ENCODE measurements around the gene ATP6V0D1.

ATP6V0D1 gene

GRCh38 chr16:67474551-67475455 lies 6.2 kb downstream of the ATP6V0D1 start:
- Histone ChIP-seq H3K36me3 (ENCODE audit: insufficient read depth, low read length) (peaks cover 10% of the 10 kb centered on the region), H3K9ac (ENCODE audit: low read depth, low read length) (no peak overlapping the region), H3K4me3 (ENCODE audit: low read length) (no peak overlapping the region), H3K4me1 (ENCODE audit: control insufficient read depth, insufficient read depth, low read length) (peaks cover 16% of the 10 kb centered on the region), H3K9me3 (replicated peaks; ENCODE audit: low read length) (no peaks in the 10 kb centered on the region), H3K27me3 (ENCODE audit: control insufficient read depth, insufficient read depth, low read length) (no peaks in the 10 kb centered on the region), H3K4me2 (ENCODE audit: low read length) (no peak overlapping the region)

- no peak overlapping the region for H3K4me2 ChIP-seq (ENCODE audit: low read length)
Observed at GRCh38 chr16:67471758-67472384, 9.1 kb downstream of the ATP6V0D1 start.

GRCh38 chr16:67470359-67470758 lies 10.6 kb downstream of the ATP6V0D1 start:
- no peak overlapping the region for H3K4me2 ChIP-seq (ENCODE audit: low read length)
- H3K9ac ChIP-seq (ENCODE audit: low read depth, low read length): no peak overlapping the region
- peaks cover 6% of the 10 kb centered on the region for H3K36me3 ChIP-seq (ENCODE audit: insufficient read depth, low read length)
- H3K4me1 ChIP-seq (ENCODE audit: control insufficient read depth, insufficient read depth, low read length): peaks cover 11% of the 10 kb centered on the region
- H3K27me3 ChIP-seq (ENCODE audit: control insufficient read depth, insufficient read depth, low read length): no peaks in the 10 kb centered on the region
- no peaks in the 10 kb centered on the region for H3K9me3 ChIP-seq (replicated peaks; ENCODE audit: low read length)
- H3K4me3 ChIP-seq (ENCODE audit: low read length): no peak overlapping the region

More at GRCh38 chr16:67471758-67472384, 9.1 kb downstream of the ATP6V0D1 start:
- no peaks in the 10 kb centered on the region for H3K27me3 ChIP-seq (ENCODE audit: control insufficient read depth, insufficient read depth, low read length)
- H3K4me3 ChIP-seq (ENCODE audit: low read length): no peak overlapping the region
- peaks cover 10% of the 10 kb centered on the region for H3K36me3 ChIP-seq (ENCODE audit: insufficient read depth, low read length)
- no peaks in the 10 kb centered on the region for H3K9me3 ChIP-seq (replicated peaks; ENCODE audit: low read length)
- H3K9ac ChIP-seq (ENCODE audit: low read depth, low read length): no peak overlapping the region
- H3K4me1 ChIP-seq (ENCODE audit: control insufficient read depth, insufficient read depth, low read length): peaks cover 7% of the 10 kb centered on the region

- Histone ChIP-seq H3K4me1 (ENCODE audit: control insufficient read depth, insufficient read depth, low read length) (peaks cover 12% of the 10 kb centered on the region), H3K9me3 (replicated peaks; ENCODE audit: low read length) (no peaks in the 10 kb centered on the region), H3K4me2 (ENCODE audit: low read length) (no peak overlapping the region), H3K9ac (ENCODE audit: low read depth, low read length) (no peak overlapping the region), H3K4me3 (ENCODE audit: low read length) (no peak overlapping the region), H3K27me3 (ENCODE audit: control insufficient read depth, insufficient read depth, low read length) (no peaks in the 10 kb centered on the region), H3K36me3 (ENCODE audit: insufficient read depth, low read length) (no peaks in the 10 kb centered on the region)
Observed at GRCh38 chr16:67468731-67469130, 12.2 kb downstream of the ATP6V0D1 start.

- no peak overlapping the region for H3K4me3 ChIP-seq (ENCODE audit: low read length)
- H3K9ac ChIP-seq (ENCODE audit: low read depth, low read length): no peak overlapping the region
Observed at GRCh38 chr16:67466581-67466980, 14.4 kb downstream of the ATP6V0D1 start.

GRCh38 chr16:67464565-67464964 lies 16.4 kb downstream of the ATP6V0D1 start:
- no peak overlapping the region for H3K9ac ChIP-seq (ENCODE audit: low read depth, low read length)
- H3K9me3 ChIP-seq (replicated peaks; ENCODE audit: low read length): no peaks in the 10 kb centered on the region
- no peak overlapping the region for H3K4me2 ChIP-seq (ENCODE audit: low read length)
- H3K27me3 ChIP-seq (ENCODE audit: control insufficient read depth, insufficient read depth, low read length): no peaks in the 10 kb centered on the region
- H3K4me1 ChIP-seq (ENCODE audit: control insufficient read depth, insufficient read depth, low read length): peaks cover 12% of the 10 kb centered on the region
- H3K4me3 ChIP-seq (ENCODE audit: low read length): no peak overlapping the region
- peaks cover 7% of the 10 kb centered on the region for H3K36me3 ChIP-seq (ENCODE audit: insufficient read depth, low read length)

More at GRCh38 chr16:67466581-67466980, 14.4 kb downstream of the ATP6V0D1 start:
- Histone ChIP-seq H3K27me3 (ENCODE audit: control insufficient read depth, insufficient read depth, low read length) (no peaks in the 10 kb centered on the region), H3K9me3 (replicated peaks; ENCODE audit: low read length) (no peaks in the 10 kb centered on the region), H3K4me1 (ENCODE audit: control insufficient read depth, insufficient read depth, low read length) (peaks cover 12% of the 10 kb centered on the region), H3K4me2 (ENCODE audit: low read length) (no peak overlapping the region), H3K36me3 (ENCODE audit: insufficient read depth, low read length) (no peaks in the 10 kb centered on the region)

GRCh38 chr16:67463691-67464090 lies 17.3 kb downstream of the ATP6V0D1 start:
- H3K4me3 ChIP-seq (ENCODE audit: low read length): no peak overlapping the region
- H3K27me3 ChIP-seq (ENCODE audit: control insufficient read depth, insufficient read depth, low read length): no peaks in the 10 kb centered on the region
- no peaks in the 10 kb centered on the region for H3K9me3 ChIP-seq (replicated peaks; ENCODE audit: low read length)
- no peak overlapping the region for H3K9ac ChIP-seq (ENCODE audit: low read depth, low read length)
- peaks cover 19% of the 10 kb centered on the region for H3K4me1 ChIP-seq (ENCODE audit: control insufficient read depth, insufficient read depth, low read length)
- peaks cover 7% of the 10 kb centered on the region for H3K36me3 ChIP-seq (ENCODE audit: insufficient read depth, low read length)
- no peak overlapping the region for H3K4me2 ChIP-seq (ENCODE audit: low read length)

GRCh38 chr16:67463059-67463458 lies 17.9 kb downstream of the ATP6V0D1 start:
- H3K27me3 ChIP-seq (ENCODE audit: control insufficient read depth, insufficient read depth, low read length): no peaks in the 10 kb centered on the region
- H3K9me3 ChIP-seq (replicated peaks; ENCODE audit: low read length): no peaks in the 10 kb centered on the region
- H3K4me1 ChIP-seq (ENCODE audit: control insufficient read depth, insufficient read depth, low read length): peaks cover 21% of the 10 kb centered on the region
- no peak overlapping the region for H3K4me3 ChIP-seq (ENCODE audit: low read length)
- no peak overlapping the region for H3K9ac ChIP-seq (ENCODE audit: low read depth, low read length)
- no peak overlapping the region for H3K4me2 ChIP-seq (ENCODE audit: low read length)
- peaks cover 7% of the 10 kb centered on the region for H3K36me3 ChIP-seq (ENCODE audit: insufficient read depth, low read length)

- peaks cover 21% of the 10 kb centered on the region for H3K4me1 ChIP-seq (ENCODE audit: control insufficient read depth, insufficient read depth, low read length)
- no peaks in the 10 kb centered on the region for H3K27me3 ChIP-seq (ENCODE audit: control insufficient read depth, insufficient read depth, low read length)
- no peak overlapping the region for H3K4me2 ChIP-seq (ENCODE audit: low read length)
- H3K9ac ChIP-seq (ENCODE audit: low read depth, low read length): no peak overlapping the region
- H3K9me3 ChIP-seq (replicated peaks; ENCODE audit: low read length): no peaks in the 10 kb centered on the region
- H3K36me3 ChIP-seq (ENCODE audit: insufficient read depth, low read length): peaks cover 7% of the 10 kb centered on the region
- H3K4me3 ChIP-seq (ENCODE audit: low read length): no peak overlapping the region
Observed at GRCh38 chr16:67462279-67462655, 18.7 kb downstream of the ATP6V0D1 start.

GRCh38 chr16:67461600-67462278 lies 19.2 kb downstream of the ATP6V0D1 start:
- Histone ChIP-seq H3K9ac (ENCODE audit: low read depth, low read length) (no peak overlapping the region), H3K4me1 (ENCODE audit: control insufficient read depth, insufficient read depth, low read length) (peaks cover 26% of the 10 kb centered on the region), H3K4me2 (ENCODE audit: low read length) (no peak overlapping the region), H3K36me3 (ENCODE audit: insufficient read depth, low read length) (peaks cover 7% of the 10 kb centered on the region), H3K27me3 (ENCODE audit: control insufficient read depth, insufficient read depth, low read length) (no peaks in the 10 kb centered on the region), H3K4me3 (ENCODE audit: low read length) (no peak overlapping the region), H3K9me3 (replicated peaks; ENCODE audit: low read length) (no peaks in the 10 kb centered on the region)

GRCh38 chr16:67460961-67461360 lies 20.0 kb downstream of the ATP6V0D1 start:
- H3K9me3 ChIP-seq (replicated peaks; ENCODE audit: low read length): no peaks in the 10 kb centered on the region
- no peak overlapping the region for H3K4me3 ChIP-seq (ENCODE audit: low read length)
- no peak overlapping the region for H3K4me2 ChIP-seq (ENCODE audit: low read length)
- H3K9ac ChIP-seq (ENCODE audit: low read depth, low read length): no peak overlapping the region
- no peaks in the 10 kb centered on the region for H3K27me3 ChIP-seq (ENCODE audit: control insufficient read depth, insufficient read depth, low read length)
- peaks cover 7% of the 10 kb centered on the region for H3K36me3 ChIP-seq (ENCODE audit: insufficient read depth, low read length)
- peaks cover 26% of the 10 kb centered on the region for H3K4me1 ChIP-seq (ENCODE audit: control insufficient read depth, insufficient read depth, low read length)
